ENCODE measurements around the gene TIGD1.

TIGD1 gene

DNA sequence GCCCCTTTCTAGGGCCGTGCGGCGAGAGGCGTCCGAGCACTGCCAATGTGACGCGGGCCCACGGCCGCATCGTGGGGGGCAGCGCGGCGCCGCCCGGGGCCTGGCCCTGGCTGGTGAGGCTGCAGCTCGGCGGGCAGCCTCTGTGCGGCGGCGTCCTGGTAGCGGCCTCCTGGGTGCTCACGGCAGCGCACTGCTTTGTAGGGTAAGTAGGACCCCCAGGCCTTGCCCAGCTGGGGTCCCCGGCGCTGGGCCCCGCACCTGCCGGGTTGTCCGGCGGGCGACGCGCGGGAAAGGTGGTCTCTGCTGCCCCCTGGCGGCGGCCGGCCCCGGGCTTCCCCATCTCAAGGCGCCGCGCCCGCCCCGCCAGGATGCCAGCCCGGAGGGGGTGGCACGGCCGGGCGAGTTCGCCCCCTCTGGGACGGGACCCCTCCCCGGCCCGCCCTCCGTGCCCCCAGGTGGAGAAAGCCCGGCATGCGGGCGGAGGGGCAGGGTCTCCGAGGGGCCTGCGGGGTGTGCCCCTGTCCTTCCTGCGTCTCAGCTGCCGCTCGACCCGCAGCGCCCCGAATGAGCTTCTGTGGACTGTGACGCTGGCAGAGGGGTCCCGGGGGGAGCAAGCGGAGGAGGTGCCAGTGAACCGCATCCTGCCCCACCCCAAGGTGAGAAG is 28.3 kb downstream of the TIGD1 start:
- peak; percentile 63 for DNase-seq

DNA sequence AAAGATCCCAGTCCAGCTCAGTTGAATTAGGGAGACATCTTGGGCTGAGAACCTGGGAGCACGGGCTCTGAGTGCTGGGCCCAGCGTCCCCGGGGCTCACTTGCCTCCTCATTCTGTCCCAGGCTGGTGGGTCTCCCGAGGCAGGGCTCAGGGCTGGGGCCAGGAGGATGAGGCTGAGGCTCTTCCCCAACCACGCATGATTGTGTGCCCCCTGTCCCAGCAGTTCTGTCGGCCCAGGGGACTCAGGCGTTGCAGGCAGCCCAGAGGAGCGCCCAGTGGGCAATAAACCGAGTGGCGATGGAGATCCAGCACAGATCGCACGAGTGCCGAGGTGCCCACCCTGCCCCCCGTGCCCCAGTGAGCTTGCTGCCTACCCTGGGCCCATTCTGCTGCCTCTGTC is 29.3 kb downstream of the TIGD1 start:
- DNase-seq, result no peak

GRCh38 chr2:232520489-232520888 is 29.9 kb downstream of the TIGD1 start:
- no peak for DNase-seq

DNA sequence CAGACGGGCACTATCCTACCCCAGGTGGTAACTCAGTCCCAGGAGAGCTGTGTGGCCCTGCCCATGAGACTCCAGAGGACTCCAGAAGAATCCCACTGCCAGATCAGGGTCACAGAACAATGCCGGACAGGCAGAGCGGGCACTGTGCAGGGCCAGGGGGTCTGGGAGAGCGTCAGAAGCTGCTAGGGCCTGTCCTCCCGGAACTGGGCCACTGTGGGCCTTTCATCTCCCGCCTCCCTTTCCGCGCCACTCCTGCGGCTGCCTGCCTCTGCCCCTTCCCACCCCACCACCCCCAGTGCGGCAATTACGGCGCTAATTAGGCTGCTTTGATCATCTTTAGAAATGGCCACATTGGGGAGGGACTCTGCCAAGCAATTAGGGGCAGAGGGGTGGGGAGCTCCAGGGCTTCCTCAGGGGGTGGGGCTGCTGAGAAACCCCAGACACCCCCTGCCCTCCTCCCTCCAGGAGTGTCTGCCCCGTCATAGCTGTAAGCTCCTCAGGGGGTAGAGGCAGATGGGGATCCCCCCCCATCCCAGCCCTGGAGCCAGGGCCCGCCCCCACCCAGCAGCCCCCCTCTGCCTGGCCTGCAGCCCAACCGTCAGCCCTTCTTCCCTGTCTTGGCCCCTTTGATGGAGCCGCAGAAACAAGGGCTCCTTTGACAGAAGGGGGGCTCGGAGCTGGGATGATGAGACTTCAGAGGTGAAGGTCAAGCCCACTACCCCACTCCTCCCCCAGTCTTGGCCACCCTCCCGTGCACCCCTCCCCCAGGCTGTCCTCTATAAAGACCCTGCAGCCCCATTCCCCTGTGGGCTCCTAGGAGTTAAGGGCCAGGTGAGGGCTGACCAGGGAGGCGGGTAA is 30.5 kb downstream of the TIGD1 start, which contains the start of gene PRSS56:
Gene PRSS56, plus strand, starts transcription at position 808 of the 858 bp plus-strand sequence. CDS start 211 bp downstream, outside the sequence.
- no peak for DNase-seq

GRCh38 chr2:232518844-232519243 is 31.5 kb downstream of the TIGD1 start:
- no peak for DNase-seq

GRCh38 chr2:232516551-232516950 is 33.8 kb downstream of the TIGD1 start:
- no peak for DNase-seq

DNA sequence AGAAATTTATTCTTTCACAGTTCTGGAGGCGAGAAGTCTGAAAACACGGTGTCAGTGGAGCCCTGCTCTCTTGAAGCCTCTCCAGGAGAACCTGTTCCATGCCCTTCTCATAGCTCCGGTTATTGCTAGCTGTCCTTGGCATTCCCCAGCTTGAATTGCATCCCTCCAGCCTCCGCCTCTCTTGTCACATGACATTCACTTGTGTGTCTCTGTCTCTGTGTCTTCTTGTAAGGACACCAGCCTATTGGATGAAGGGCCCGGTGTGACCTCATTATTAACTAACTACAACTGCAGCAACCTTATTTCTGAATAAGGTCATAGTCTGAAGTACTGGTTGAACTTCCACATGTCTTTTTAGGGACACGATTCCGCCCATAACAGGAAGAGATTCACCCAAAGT is 34.7 kb downstream of the TIGD1 start:
- DNase-seq, result no peak

DNA sequence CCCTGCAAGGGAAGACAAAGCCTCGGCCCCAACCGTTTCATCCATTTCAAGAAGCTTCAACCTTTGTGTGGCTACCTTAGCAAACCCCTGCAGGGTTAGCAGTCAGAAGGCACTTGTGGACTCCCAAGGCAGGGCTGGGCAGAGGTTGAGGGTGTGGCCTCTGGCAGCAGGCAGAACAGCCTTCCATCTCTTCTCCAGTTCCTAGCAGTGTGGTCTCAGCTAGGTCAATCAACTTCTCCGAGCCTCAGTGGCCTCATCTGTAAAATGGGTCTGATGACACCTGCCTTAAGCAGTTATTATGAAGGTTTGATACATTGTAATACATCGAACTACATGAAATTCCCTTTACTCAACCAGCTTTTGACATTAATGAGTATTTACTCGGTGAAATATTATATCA is 37.0 kb downstream of the TIGD1 start:
- DNase-seq, result no peak

DNA sequence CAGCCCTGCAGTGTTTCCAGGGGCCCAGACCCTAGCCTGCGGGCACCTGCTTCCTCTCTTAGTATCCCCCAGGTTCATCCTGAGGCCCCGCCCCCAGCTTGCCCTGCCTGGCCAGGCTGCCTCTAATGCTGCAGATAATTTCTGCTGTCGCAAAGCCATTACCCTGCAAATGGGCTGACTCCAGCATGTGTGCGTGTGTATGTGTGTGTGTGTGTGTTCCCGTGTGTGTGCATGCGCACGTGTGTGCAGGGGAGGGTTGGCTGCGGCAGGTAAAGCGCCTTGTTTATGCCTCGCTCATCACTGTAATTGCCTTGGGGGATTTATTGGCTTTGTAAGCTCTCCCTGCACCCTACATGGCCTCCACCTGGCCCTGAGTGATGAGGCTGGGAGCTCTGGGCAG is 37.8 kb downstream of the TIGD1 start:
- no peak for DNase-seq

- no peak for DNase-seq
Observed at GRCh38 chr2:232511336-232511890, 38.9 kb downstream of the TIGD1 start.

GRCh38 chr2:232508251-232508650 is 42.1 kb downstream of the TIGD1 start:
- no peak for DNase-seq

GRCh38 chr2:232506709-232507108 is 43.6 kb downstream of the TIGD1 start:
- DNase-seq, result no peak

DNA sequence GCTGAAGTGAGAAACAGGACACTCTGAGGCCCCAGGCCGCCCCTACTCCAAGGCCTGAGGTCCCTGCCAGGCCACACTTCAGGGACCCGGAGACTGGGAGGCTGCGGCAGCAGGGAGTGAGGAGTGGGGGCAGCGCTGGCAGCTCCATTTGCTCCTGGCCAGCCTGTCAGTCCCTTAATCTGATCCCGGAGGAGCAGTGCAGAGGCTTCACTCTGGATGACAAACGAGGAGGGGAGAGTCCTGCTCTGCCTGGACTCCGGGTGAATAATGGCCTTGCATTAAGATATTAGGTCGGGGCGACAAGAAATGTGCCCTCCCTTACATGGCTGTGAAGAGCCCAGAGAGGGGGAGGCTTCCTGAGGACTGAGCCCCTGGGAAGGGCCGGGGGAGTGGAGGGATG is 44.5 kb downstream of the TIGD1 start:
- DNase-seq, result no peak

DNA sequence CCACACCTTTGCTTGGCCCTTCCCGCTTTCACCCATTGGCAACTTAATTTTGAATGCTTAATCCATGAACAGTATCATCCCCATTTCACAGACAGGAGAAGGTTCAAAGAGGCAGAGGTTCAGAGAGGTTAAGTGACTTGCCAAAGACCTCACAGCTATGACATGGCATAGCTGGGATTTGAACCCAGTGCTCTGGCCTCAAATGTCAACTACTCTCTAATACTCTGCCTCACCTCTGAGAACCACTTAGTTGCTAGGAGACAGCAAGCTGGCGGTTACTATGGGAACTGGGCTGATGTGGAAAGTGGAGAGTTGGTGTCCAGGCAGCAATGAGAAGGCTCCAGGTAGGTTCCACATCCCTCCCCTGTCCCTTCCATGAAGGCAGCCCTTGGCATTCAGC is 45.9 kb downstream of the TIGD1 start:
- DNase-seq, result no peak

GRCh38 chr2:232503809-232504323 is 46.5 kb downstream of the TIGD1 start:
- no peak for DNase-seq

DNA sequence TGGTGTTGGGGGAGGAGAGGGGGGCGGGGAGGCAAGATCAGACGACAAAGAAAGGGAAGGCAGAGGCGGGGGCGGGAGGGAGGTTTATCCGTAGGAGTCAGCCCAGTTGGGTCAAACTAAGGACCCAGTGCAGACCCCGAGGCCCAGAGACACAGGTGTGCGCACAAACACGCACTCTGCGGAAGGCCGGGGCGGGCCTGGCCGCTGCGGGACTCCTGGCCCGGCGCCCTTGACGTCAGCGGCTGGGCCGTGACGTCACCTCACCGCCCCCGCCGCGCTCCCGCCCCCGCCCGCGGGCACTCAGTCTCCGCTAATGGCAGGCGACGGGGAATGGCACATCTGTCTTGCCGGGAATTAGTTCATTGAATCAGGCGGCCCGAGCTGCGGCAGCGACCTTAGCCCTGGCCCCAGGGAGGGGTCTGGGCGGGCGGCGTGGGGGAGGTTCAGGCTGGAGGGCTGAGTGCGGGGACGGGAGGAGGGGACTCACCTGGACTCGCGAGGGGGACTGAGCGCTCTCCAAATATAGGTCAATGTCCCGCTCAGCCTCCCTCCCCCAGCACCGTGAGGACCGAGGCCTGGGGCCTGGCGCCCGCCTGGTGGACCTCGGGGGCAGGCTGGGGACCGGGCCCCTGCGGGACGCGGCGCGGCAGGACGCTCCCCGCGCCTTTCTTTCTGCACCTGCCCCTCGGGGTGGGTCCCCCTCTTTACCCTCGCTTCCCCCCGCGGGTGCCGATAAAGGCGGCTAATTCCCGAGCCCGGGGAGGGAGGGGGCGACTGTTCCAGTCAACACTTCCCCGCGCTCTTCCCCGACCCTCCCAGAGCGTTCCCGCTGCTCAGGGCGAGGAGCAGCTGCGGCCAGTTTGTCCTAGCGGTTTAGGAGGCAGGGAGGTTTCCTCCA is 47.2 kb downstream of the TIGD1 start:
- DNase-seq, result peak; percentile 12

- no peak for DNase-seq
Observed at GRCh38 chr2:232502511-232502910, 47.8 kb downstream of the TIGD1 start.

- DNase-seq, result no peak
Observed at GRCh38 chr2:232501794-232502390, 48.5 kb downstream of the TIGD1 start.

DNA sequence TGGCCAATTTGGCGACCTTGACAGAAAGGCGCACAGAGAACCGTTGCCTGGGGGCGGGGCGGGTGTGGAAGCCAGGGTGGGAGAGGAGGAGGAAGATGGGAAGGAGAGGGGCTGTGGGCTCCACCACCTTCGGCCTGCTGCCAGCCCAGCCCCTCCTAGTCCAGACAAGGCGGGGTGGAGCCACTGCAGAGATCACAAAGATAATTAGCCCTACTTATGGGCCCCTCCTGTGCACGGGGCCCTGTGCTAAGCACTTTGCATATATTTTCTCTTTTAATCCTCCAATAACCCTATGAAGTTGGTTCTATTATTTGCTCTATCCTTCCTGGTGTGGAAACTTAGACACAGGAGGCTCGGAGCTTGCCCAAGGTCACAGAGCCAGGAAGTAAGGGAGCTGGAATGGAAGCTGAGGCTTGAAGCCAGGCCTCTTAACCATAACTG is 49.0 kb downstream of the TIGD1 start:
- no peak for DNase-seq

DNA sequence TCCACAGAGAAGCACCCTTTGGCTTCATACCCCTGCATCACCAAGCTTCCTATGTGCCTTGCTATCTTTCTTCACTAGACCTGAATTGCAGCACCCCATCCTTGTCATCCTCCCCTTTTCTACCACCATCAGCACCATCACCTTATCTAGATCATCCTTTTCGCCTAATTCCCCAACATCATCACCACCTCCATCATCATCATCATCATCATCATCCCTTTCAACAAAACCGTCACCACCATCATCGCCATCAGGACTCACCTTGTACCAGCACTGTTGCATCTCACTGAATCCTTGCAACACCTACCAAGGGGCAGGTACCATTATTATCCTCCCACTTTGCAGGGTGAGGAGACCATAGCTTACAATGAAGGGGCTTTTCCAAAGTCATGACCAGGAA is 51.9 kb downstream of the TIGD1 start:
- DNase-seq, result no peak

Measured in effector CD4-positive, alpha-beta T cell (primary cell).